Liver (tissue), 9 donors: ENCODE data around the gene CEP89. TPM values are rescaled to one million over a fixed set of nuclear protein-coding genes. Genes with fewer than 3 reads are reported as not detected.

ENCODE experiments used
- DNase-seq: peaks from one replicate; pipeline ENCODE4 v3.0.0-alpha.2; 2017; ENCODE audit warnings: low spot score
- H3K27ac ChIP-seq, 2 donors: one replicate each; pipeline ENCODE4 v1.7.0; 2013; ENCODE audit warnings: inconsistent platforms in 2 of 2, low read length in 2 of 2, control low read depth in 1 of 2, low read depth in 1 of 2, mild to moderate bottlenecking in 1 of 2
- H3K27me3 ChIP-seq, 4 donors: one replicate each; pipeline versions ENCODE4 v1.6.1 to v1.7.0; 2013; ENCODE audit warnings: low read length in 3 of 4, inconsistent platforms in 1 of 4, mild to moderate bottlenecking in 1 of 4, moderate library complexity in 1 of 4; ENCODE audit not compliant: control insufficient read depth in 4 of 4, insufficient read depth in 4 of 4
- H3K36me3 ChIP-seq, 4 donors: one replicate each; pipeline versions ENCODE4 v1.6.1 to v1.7.0; 2013; ENCODE audit warnings: low read length in 3 of 4, mild to moderate bottlenecking in 3 of 4, low read depth in 1 of 4, moderate library complexity in 1 of 4; ENCODE audit not compliant: control insufficient read depth in 4 of 4, insufficient read depth in 3 of 4
- H3K4me1 ChIP-seq, 4 donors: one replicate each; pipeline versions ENCODE4 v1.6.1 to v1.7.0; 2013; ENCODE audit warnings: low read length in 3 of 4, mild to moderate bottlenecking in 3 of 4, moderate library complexity in 1 of 4; ENCODE audit not compliant: control insufficient read depth in 4 of 4, insufficient read depth in 4 of 4
- H3K4me3 ChIP-seq, 3 donors: one replicate each; pipeline versions ENCODE4 v1.6.1 to v1.7.0; 2013; ENCODE audit warnings: low read length in 3 of 3, control low read depth in 1 of 3, low read depth in 1 of 3, mild to moderate bottlenecking in 1 of 3
- H3K9ac ChIP-seq, 2 donors: one replicate each; pipeline ENCODE4 v1.7.0; 2013; ENCODE audit warnings: low read length in 2 of 2, mild to moderate bottlenecking in 2 of 2, moderate library complexity in 2 of 2, control low read depth in 1 of 2, low read depth in 1 of 2
- H3K9me3 ChIP-seq, 4 donors: one replicate each; pipeline versions ENCODE4 v1.6.1 to v1.7.0; 2013; ENCODE audit warnings: low read length in 3 of 4; ENCODE audit not compliant: control insufficient read depth in 4 of 4
- ATF3 ChIP-seq: IDR thresholded peaks from 2 replicates; pipeline ENCODE4 v1.6.1; 2016; ENCODE audit warnings: antibody characterized with exemption
- EGR1 ChIP-seq, 2 donors: IDR thresholded peaks; 2 replicates each; pipeline ENCODE4 v1.6.1; 2016 to 2018; ENCODE audit warnings: antibody characterized with exemption in 2 of 2, low read depth in 2 of 2
- FOXA2 ChIP-seq: IDR thresholded peaks from 2 replicates; pipeline ENCODE4 v1.6.1; 2016; ENCODE audit warnings: antibody characterized with exemption
- MAX ChIP-seq: IDR thresholded peaks from 2 replicates; pipeline ENCODE4 v1.6.1; 2016; ENCODE audit warnings: antibody characterized with exemption
- NR2F2 ChIP-seq: IDR thresholded peaks from 2 replicates; pipeline ENCODE4 v1.6.1; 2016; ENCODE audit warnings: antibody characterized with exemption
- RAD21 ChIP-seq, 2 donors: IDR thresholded peaks; 2 replicates each; pipeline ENCODE4 v1.6.1; 2016; ENCODE audit warnings: antibody characterized with exemption in 2 of 2, mild to moderate bottlenecking in 2 of 2
- REST ChIP-seq: IDR thresholded peaks from 2 replicates; pipeline ENCODE4 v1.6.1; 2016; ENCODE audit warnings: antibody characterized with exemption, mild to moderate bottlenecking
- TAF1 ChIP-seq: conservative IDR thresholded peaks from 2 replicates; pipeline ENCODE4 v1.6.1; 2016; ENCODE audit warnings: antibody characterized with exemption, mild to moderate bottlenecking
- YY1 ChIP-seq: IDR thresholded peaks from 2 replicates; pipeline ENCODE4 v1.6.1; 2016; ENCODE audit warnings: antibody characterized with exemption, mild to moderate bottlenecking
- ZBTB33 ChIP-seq: IDR thresholded peaks from 2 replicates; pipeline ENCODE4 v1.6.1; 2016; ENCODE audit warnings: antibody characterized with exemption
- WGBS: extraction: QIAGEN DNeasy Blood & Tissue Kit; methylation state at CpG from one replicate; pipeline ENCODE4 v1.1.7; 2013; 5-methylcytosine and 5-hydroxymethylcytosine counted together
- polyA plus RNA-seq, 2 donors: library from polyadenylated mRNA; stranded (reverse) in 1 of 2; unstranded in 1 of 2; fragments of 200-250 nt in 1 of 2; fragments of >200 nt in 1 of 2; fragmentation: Nextera tagmentation in 1 of 2; extraction: Ambion mirVana in 1 of 2; gene quantifications; one replicate each; pipeline versions ENCODE4 v1.2.1 to v1.2.3, GENCODE V29; 2013 to 2015
- total RNA-seq, 2 donors: library from RNA; depleted of rRNA; stranded (reverse); fragments of >200 nt; gene quantifications; one replicate each; pipeline ENCODE4 v1.2.3, GENCODE V29; 2014
- donor health status: healthy.
- donor health status: healthy.
- donor health status: healthy.
- donor health status: healthy.
- donor health status: healthy.

The CEP89 gene
- total and polyA plus RNA-seq, 4 donors: 2.0 to 2.9 (median 2.4) TPM

- no peak overlapping the region for H3K9ac ChIP-seq
- no peak overlapping the region for H3K4me3 ChIP-seq
- DNase-seq: no peak
- peaks cover 3 to 21% (median 9%) of the 10 kb centered on the region in 4 donors for H3K4me1 ChIP-seq
- H3K9me3 ChIP-seq: no peaks in the 10 kb centered on the region
- peaks cover 0 to 12% (median 8%) of the 10 kb centered on the region in 4 donors for H3K36me3 ChIP-seq
- H3K27ac ChIP-seq: no peak overlapping the region
- TF ChIP-seq ZBTB33 (no peak), NR2F2 (no peak), TAF1 (no peak), YY1 (no peak), MAX (no peak), EGR1 (IDR thresholded peaks at IDR 0.05; ENCODE audit: low read depth in 2 of 2) (no peak), RAD21 (IDR thresholded peaks at IDR 0.05) (no peak), REST (no peak), ATF3 (no peak)
- no peaks in the 10 kb centered on the region for H3K27me3 ChIP-seq
- WGBS: 95% methylated on average over 7 of the region's 7 CpGs
Observed at GRCh38 chr19:32866061-32866460, 105.7 kb downstream of the CEP89 start.

- no peak for DNase-seq
- TF ChIP-seq MAX: no peak
- no peak for TF ChIP-seq FOXA2
- TF ChIP-seq ATF3: no peak
- H3K27me3 ChIP-seq: no peaks in the 10 kb centered on the region
- H3K9me3 ChIP-seq: no peaks in the 10 kb centered on the region
- H3K9ac ChIP-seq: no peak overlapping the region
- H3K4me1 ChIP-seq: peaks cover 2 to 14% (median 6%) of the 10 kb centered on the region in 4 donors
- H3K27ac ChIP-seq: no peak overlapping the region
- WGBS: 93% methylated on average over 6 of the region's 6 CpGs
- H3K36me3 ChIP-seq: peaks cover 3 to 17% (median 11%) of the 10 kb centered on the region in 4 donors
- H3K4me3 ChIP-seq: no peak overlapping the region
Observed at GRCh38 chr19:32865326-32865725, 106.4 kb downstream of the CEP89 start.
